ENCODE measurements around the gene EVC2.

Gene EVC2

GRCh38 chr4:5666741-5667140, 41.6 kb downstream of the EVC2 start:
- DNase-seq (ENCODE audit: low spot score), result no peak

- DNase-seq (ENCODE audit: low spot score), result no peak
Measured at GRCh38 chr4:5664778-5665177, 43.6 kb downstream of the EVC2 start.

GRCh38 chr4:5662555-5662954, 45.8 kb downstream of the EVC2 start:
- no peak for DNase-seq (ENCODE audit: low spot score)

- DNase-seq (ENCODE audit: low spot score), result no peak
Measured at GRCh38 chr4:5661237-5661636, 47.1 kb downstream of the EVC2 start.

GRCh38 chr4:5660185-5660584, 48.2 kb downstream of the EVC2 start:
- DNase-seq (ENCODE audit: low spot score), result no peak

- DNase-seq (ENCODE audit: low spot score), result no peak
Measured at GRCh38 chr4:5658974-5659373, 49.4 kb downstream of the EVC2 start.

GRCh38 chr4:5656415-5656814, 51.9 kb downstream of the EVC2 start:
- no peak for DNase-seq (ENCODE audit: low spot score)

- no peak for DNase-seq (ENCODE audit: low spot score)
Measured at GRCh38 chr4:5654791-5655190, 53.6 kb downstream of the EVC2 start.

- no peak for DNase-seq (ENCODE audit: low spot score)
Measured at GRCh38 chr4:5651089-5651488, 57.3 kb downstream of the EVC2 start.

GRCh38 chr4:5650040-5650439, 58.3 kb downstream of the EVC2 start:
- no peak for DNase-seq (ENCODE audit: low spot score)

GRCh38 chr4:5647351-5647750, 61.0 kb downstream of the EVC2 start:
- DNase-seq (ENCODE audit: low spot score), result no peak

GRCh38 chr4:5640096-5640495, 68.3 kb downstream of the EVC2 start:
- DNase-seq (ENCODE audit: low spot score), result no peak

- DNase-seq (ENCODE audit: low spot score), result no peak
Measured at GRCh38 chr4:5639556-5639955, 68.8 kb downstream of the EVC2 start.

GRCh38 chr4:5638976-5639375, 69.4 kb downstream of the EVC2 start:
- no peak for DNase-seq (ENCODE audit: low spot score)

GRCh38 chr4:5638316-5638715, 70.0 kb downstream of the EVC2 start:
- DNase-seq (ENCODE audit: low spot score), result no peak

- DNase-seq (ENCODE audit: low spot score), result no peak
Measured at GRCh38 chr4:5636766-5637670, 71.3 kb downstream of the EVC2 start.

GRCh38 chr4:5635826-5636195, 72.5 kb downstream of the EVC2 start:
- DNase-seq (ENCODE audit: low spot score), result no peak

GRCh38 chr4:5632571-5632970, 75.8 kb downstream of the EVC2 start:
- DNase-seq (ENCODE audit: low spot score), result no peak

- DNase-seq (ENCODE audit: low spot score), result no peak
Measured at GRCh38 chr4:5632066-5632440, 76.3 kb downstream of the EVC2 start.

- DNase-seq (ENCODE audit: low spot score), result no peak
Measured at GRCh38 chr4:5631352-5632065, 76.8 kb downstream of the EVC2 start.

- no peak for DNase-seq (ENCODE audit: low spot score)
Measured at GRCh38 chr4:5630762-5631161, 77.6 kb downstream of the EVC2 start.

- DNase-seq (ENCODE audit: low spot score), result no peak
Measured at GRCh38 chr4:5629542-5629941, 78.8 kb downstream of the EVC2 start.

GRCh38 chr4:5626913-5627312, 81.4 kb downstream of the EVC2 start:
- no peak for DNase-seq (ENCODE audit: low spot score)

GRCh38 chr4:5622596-5622995, 85.8 kb downstream of the EVC2 start:
- no peak for DNase-seq (ENCODE audit: low spot score)

Data from LoVo (cell line).